ENCODE results near the gene WWOX.

GRCh38 chr16:78425281-78425680, 325.8 kb downstream of the WWOX start:
- TF ChIP-seq, protein P1, sequence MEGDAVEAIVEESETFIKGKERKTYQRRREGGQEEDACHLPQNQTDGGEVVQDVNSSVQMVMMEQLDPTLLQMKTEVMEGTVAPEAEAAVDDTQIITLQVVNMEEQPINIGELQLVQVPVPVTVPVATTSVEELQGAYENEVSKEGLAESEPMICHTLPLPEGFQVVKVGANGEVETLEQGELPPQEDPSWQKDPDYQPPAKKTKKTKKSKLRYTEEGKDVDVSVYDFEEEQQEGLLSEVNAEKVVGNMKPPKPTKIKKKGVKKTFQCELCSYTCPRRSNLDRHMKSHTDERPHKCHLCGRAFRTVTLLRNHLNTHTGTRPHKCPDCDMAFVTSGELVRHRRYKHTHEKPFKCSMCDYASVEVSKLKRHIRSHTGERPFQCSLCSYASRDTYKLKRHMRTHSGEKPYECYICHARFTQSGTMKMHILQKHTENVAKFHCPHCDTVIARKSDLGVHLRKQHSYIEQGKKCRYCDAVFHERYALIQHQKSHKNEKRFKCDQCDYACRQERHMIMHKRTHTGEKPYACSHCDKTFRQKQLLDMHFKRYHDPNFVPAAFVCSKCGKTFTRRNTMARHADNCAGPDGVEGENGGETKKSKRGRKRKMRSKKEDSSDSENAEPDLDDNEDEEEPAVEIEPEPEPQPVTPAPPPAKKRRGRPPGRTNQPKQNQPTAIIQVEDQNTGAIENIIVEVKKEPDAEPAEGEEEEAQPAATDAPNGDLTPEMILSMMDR (conservative IDR thresholded peaks at IDR 0.05; ENCODE audit: low read depth, low read length) = no peak
- TF ChIP-seq EZH2 (IDR thresholded peaks at IDR 0.05; ENCODE audit: borderline replicate concordance, low read depth, low read length, poor library complexity, severe bottlenecking) = no peak

All from A673 (cell line).